ENCODE data around the gene CCNB1.

DNA sequence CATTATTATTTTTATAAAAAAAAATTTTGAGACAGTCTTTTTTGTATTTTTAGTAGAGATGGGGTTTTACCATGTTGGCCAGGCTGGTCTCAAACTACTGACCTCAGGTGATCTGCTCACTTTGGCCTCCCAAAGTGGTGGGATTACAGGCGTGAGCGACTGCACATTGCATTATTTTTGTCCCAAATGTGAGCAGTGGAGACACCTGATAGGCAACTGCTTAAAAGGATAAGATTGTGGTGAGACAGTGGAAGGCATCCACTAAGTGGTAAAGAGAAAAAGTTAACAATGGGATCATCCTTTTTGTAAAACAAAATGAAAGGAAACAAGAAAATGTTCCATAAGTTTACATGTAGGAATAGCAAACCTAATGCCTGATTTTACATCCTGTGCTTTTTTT lies 20.4 kb downstream of the CCNB1 start:
- TF ChIP-seq SUZ12 (IDR thresholded peaks at IDR 0.05; ENCODE audit: extremely low read depth, insufficient read depth, insufficient read length): no peak
- no peak for TF ChIP-seq ZNF274 (IDR thresholded peaks at IDR 0.05; ENCODE audit: low read depth, low read length)
- no peak for TF ChIP-seq YY1 (IDR thresholded peaks at IDR 0.05; ENCODE audit: insufficient read depth, insufficient read length)
